ENCODE data around the gene ATP5F1D.
"Not testable (repeated sequence)": the region's sequence is repeated elsewhere in the genome, so short reads cannot be mapped to it uniquely, and the experiment has no call there.

Gene ATP5F1D

DNA sequence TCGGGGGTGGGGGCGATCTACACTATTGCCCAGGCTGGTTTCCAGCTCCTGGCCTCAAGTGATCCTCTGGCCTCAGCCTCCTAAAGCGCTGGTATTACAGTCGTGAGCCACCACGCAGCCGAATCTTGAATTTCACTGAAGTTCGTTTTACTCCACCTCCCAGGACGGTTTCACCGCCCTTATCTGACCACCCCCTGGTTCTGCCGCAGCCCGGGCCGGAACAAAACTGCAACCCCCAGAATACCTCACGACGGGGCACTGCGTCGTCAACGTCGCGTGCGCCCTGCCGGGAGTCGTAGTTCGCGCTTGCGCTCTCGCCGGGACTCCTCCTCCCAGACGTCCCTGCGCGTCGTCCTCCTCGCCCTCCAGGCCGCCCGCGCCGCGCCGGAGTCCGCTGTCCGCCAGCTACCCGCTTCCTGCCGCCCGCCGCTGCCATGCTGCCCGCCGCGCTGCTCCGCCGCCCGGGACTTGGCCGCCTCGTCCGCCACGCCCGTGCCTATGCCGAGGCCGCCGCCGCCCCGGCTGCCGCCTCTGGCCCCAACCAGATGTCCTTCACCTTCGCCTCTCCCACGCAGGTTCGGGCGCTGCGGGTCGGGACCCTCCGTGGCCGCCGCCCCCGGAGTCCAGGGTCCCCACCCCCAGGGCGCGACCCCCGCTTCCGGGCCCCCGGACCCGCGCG, at the start of gene ATP5F1D:
Gene ATP5F1D (plus strand): TSS at position 335 of the 679 bp plus-strand sequence. CDS start 100 bp downstream, at position 435.
- DNase-seq (ENCODE audit: low read depth): peak; percentile 92

DNA sequence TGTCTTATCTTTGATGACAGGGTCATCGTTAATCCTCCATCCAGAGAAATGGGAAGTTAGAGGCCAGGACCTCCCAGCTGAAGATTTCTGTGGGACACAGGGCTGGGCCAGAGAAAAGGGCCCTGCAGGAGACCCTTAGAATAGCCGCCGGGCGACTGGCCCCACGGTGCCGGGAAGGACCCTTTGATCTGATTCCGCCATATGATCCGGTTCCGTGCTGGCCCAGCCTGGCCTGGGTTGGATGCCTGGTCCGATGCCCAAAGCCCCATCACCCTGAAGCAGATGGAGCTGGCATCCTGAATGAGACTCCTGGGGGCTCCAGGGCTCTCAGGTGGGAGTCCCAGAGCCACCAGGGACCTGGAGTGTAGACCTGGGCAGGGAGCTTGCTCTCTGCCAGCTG, 42.0 kb upstream of the ATP5F1D start:
- DNase-seq (ENCODE audit: low read depth): no peak

DNA sequence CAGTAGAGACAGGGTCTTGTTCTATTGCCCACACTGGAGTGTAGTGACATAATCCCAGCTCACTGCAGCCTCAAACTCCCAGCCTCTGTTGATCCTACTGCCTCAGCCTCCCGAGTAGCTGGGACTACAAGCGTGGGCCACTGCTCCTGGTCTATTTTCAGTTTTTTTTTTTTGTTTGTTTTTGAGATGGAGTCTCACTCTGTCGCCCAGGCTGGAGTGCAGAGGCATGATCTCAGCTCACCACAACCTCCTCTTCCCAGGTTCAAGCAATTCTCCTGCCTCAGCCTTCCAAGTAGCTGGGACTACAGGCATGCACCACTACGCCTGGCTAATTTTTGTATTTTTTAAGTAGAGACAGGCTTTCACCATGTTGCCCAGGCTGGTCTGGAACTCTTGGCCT, 40.9 kb upstream of the ATP5F1D start:
- DNase-seq (ENCODE audit: low read depth): not testable (repeated sequence)

DNA sequence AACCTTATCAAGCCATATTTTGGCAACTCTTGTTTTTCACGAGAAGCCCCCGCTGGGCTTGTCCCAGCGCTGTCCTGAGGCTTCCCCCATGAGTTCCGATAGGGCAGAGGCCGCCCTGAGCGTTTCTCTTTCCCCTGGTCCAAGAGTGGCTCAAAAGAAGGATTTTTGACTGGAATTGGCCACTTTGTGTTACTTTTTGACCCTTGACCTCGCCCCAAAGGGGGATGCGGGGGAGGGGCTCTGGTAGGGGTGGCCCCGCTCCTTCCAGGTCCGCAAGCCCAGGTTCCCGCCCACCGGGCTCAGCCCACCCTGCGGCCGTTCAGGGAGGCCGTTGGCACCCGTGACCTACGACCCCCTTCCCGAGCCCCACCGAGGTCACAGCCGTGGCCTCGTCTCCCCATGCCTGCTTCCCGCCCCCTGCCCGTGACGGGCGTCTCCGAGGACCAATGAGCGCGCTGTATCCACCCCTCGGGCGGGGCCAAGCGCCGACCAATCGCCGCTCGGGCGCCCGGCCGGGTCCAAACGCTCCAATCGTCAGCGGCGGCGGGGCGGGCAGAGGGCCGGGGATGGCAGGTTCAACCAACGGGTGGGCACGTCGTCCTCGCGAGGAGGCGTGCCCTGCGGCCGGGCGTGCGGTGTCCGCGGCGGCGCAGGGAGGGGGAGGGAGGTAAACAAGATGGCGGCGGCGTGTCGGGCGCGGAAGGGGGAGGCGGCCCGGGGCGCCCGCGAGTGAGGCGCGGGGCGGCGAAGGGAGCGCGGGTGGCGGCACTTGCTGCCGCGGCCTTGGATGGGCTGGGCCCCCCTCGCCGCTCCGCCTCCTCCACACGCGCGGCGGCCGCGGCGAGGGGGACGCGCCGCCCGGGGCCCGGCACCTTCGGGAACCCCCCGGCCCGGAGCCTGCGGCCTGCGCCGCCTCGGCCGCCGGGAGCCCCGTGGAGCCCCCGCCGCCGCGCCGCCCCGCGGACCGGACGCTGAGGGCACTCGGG, 36.1 kb upstream of the ATP5F1D start, which contains the start of gene STK11:
Gene STK11 (plus strand): TSS at position 665 of the 986 bp plus-strand sequence. CDS start 1,136 bp downstream, outside the sequence.
- peak; percentile 100 for DNase-seq (ENCODE audit: low read depth)

DNA sequence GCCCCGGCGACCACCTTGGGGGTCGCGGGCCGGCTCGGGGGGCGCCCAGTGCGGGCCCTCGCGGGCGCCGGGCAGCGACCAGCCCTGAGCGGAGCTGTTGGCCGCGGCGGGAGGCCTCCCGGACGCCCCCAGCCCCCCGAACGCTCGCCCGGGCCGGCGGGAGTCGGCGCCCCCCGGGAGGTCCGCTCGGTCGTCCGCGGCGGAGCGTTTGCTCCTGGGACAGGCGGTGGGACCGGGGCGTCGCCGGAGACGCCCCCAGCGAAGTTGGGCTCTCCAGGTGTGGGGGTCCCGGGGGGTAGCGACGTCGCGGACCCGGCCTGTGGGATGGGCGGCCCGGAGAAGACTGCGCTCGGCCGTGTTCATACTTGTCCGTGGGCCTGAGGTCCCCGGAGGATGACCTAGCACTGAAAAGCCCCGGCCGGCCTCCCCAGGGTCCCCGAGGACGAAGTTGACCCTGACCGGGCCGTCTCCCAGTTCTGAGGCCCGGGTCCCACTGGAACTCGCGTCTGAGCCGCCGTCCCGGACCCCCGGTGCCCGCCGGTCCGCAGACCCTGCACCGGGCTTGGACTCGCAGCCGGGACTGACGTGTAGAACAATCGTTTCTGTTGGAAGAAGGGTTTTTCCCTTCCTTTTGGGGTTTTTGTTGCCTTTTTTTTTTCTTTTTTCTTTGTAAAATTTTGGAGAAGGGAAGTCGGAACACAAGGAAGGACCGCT, 35.2 kb upstream of the ATP5F1D start:
- no peak for DNase-seq (ENCODE audit: low read depth)

DNA sequence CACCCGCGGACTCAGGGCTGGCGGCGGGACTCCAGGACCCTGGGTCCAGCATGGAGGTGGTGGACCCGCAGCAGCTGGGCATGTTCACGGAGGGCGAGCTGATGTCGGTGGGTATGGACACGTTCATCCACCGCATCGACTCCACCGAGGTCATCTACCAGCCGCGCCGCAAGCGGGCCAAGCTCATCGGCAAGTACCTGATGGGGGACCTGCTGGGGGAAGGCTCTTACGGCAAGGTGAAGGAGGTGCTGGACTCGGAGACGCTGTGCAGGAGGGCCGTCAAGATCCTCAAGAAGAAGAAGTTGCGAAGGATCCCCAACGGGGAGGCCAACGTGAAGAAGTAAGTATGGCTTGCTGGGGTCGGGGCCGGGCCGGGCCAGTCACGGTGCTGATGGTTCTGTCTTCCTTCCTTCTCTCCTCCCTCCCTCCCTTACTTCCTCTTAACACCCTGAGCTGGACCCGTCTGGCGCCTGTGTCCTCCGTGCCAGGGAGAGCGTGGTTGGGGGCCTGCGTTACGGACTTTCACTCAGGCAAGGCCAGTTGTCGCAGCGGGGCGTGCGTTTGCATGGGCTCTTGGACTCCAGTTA, 34.6 kb upstream of the ATP5F1D start:
- no peak for DNase-seq (ENCODE audit: low read depth)

DNA sequence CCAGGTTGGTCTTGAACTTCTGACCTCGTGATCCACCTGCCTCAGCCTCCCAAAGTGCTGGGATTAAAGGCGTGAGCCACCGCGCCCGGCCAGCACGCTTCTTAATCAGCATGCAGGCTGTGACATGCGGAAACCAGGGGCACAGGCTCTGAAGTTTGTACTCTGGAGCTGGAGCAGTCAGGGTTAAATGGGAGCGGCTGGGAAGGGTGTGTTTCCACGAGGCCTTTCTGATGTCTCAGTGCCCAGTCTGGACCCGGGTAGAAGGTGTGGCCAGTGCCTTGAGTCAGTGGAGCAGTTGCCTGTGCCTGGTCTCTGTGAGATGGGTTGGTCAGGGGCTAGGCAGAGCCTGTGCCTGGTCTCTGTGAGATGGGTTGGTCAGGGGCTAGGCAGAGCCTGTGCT, 32.7 kb upstream of the ATP5F1D start:
- DNase-seq (ENCODE audit: low read depth): not testable (repeated sequence)

DNA sequence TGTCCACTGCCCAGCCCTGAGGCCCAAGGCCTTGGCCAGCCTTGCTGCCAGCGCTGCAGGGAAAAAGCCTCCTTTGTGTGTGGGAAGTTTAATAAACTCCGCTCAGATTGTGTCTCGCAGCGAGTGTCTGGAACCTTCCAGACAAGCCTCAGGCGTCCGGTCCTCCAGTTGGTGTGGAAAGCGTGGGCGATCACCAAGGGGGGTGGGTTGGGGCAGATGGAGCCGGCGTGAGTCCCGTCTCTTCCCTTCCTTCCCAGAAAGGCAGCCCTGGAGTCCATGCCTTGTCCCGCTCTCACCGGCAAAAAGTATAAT, 31.4 kb upstream of the ATP5F1D start:
- DNase-seq (ENCODE audit: low read depth): no peak

DNA sequence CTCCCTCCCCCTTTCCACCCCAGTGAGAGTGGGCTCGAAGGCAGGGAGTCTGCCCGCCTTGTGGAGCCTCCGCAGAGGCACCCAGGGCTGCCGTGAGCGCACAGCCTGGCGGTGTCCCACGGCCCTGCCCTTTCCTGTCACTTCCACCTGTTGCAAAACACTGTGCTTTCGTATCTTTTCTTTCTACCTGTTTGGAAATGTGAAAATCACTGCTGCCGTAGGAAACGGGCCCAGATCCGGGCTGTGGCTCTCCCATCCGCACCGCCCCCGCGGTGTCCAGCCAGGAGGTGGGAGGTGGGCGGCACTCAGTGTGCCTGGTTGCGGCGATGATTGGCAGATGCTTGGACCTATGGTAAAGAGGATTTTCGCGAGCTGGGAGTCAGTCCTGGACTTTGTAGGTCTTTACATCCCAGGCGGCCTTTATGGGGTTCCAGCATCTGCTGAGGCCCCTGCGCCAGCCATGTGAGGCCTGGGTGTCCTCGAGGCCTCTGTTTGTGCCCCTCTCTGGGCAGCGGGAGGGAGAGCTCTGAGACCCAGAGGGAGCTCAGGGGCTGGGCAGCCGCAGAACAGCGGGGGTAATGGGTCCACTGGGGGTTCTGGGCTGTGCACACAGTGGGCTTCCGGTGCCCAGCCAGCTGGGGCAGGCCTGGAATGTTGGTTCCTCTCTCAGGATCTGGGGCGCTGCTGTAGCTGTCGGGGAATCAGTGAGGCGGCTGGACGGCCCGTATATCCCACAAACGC, 29.9 kb upstream of the ATP5F1D start:
- DNase-seq (ENCODE audit: low read depth): no peak

DNA sequence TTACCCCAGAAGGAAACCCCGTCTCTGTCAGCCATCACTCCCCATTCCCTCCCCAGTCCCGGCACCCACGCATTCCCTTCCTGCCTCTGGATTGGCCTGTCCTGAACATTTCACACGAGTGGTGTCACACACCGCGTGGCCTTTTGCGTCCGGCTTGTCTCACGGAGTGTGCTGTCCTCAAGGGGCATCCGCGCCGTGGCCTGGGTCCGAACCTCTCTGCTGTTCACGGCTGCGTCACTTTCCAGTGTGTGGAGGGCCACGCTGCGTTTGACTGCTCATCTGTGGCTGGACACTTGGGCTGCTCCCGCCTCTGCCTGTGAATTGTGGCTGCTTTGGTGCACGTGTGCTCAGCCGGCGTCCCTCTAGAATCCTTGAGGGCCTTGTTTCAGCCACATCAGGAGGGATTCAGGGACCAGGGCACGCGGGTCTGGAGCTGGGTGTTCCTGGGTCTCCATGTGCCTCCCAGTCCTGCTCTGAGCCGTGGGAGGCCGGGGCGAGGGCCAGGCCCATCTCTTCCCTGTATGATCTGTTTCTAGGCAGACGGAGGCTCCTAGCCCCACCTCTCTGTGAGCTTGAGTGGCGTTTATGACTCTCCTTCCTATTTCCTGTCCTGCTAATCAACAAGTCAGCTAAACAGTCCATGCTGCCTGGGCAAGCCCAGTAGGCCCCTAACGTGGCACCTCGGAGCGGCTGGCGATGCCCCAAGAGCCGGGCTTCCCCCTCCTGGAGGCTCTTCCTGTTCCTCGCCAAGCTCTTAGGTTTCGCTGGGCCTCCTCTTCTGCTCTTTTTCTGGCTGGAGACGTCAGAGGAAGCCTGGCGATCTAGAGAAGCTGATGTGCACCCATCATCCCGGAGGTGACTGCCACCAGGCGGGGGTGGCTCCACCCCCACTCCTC, 27.9 kb upstream of the ATP5F1D start:
- no peak for DNase-seq (ENCODE audit: low read depth)

DNA sequence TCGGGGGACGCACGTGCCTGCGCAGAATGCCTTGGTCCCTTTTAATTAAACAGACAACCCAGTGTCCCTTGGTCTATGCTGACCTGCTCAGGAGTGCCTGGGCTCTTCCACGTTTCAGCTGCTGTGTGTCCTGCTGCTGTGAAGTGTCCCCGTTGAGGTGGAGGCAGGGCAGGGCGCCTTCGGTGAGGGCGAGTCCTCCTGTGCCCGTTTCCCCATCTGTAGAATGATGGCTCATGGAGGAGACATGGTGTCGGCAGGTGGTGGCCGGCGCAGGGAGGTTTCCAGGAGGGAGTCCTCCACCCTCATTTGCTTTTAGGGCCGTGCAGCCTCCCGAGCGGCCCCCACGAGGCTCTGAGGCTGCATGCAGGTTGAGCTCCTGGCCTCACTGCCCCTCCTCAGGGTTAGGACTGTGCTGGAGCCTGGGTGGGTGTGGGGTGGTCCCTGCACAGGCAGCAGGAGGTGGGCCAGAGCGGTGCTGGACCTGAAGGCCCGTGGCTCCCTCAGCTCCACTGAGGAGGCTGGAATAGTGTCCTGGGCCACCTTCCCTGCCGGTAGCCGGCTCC, 27.2 kb upstream of the ATP5F1D start:
- no peak for DNase-seq (ENCODE audit: low read depth)

DNA sequence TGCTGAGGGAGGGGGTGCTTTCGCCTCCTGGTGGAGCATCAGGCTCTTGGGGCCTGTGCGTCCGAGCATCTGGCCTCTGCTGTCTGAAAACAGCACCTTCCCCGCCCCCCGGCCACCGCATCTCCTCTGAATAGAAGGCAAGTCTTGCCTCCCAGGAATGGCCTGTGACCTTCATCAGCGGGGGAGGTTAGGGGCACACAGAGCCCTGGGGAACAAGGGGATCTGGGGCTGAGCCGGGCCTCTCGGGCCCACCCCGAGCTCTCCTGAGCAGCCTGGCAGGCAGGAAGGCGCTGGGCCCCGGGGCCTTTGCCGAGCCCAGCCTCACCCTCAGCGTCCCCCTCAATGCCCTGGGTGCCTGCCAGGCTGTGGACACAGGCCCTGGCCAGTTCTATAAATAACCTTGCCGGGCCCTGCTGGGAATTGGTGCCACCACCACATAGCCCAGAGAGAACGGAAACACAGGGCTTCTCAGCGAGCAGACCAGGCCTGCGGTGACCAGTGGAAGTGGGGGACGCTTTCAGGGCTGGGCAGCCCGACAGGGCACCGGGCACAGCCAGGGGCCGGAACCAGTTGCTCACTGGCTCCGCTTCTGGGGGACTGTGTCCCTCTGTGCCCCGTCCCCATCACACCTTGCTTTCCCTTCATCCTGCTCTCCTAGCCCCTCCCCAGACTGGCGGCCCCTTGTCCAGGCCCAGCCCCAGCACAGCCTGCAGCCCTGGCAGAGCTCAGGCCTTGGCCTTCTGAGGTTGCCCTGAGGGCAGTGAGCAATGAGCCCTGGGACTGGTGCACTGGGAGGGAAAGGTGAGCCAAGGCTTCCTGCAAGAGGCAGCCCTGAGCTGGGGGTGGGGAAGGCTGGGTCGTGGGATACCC, 26.5 kb upstream of the ATP5F1D start:
- DNase-seq (ENCODE audit: low read depth): no peak

DNA sequence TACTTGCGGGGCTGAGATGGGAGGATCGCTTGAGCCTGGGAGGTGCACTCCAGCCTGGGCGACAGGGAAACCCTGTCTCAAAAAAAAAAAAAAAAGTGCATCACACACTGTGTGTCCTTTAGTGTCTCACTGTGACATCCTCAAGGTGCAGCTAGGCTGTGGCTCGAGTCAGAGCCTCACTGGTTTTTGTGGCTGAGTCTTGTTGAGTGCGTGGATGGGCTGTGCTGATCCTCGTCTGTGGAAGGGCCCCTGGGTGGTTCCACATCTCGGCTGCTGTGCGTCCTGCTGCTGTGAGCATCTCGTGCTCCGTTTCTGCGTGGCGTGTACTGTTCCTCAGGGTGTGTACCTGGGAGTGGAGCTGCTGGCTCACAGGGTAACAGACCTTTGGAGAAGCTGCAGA, 24.8 kb upstream of the ATP5F1D start:
- DNase-seq (ENCODE audit: low read depth): no peak

DNA sequence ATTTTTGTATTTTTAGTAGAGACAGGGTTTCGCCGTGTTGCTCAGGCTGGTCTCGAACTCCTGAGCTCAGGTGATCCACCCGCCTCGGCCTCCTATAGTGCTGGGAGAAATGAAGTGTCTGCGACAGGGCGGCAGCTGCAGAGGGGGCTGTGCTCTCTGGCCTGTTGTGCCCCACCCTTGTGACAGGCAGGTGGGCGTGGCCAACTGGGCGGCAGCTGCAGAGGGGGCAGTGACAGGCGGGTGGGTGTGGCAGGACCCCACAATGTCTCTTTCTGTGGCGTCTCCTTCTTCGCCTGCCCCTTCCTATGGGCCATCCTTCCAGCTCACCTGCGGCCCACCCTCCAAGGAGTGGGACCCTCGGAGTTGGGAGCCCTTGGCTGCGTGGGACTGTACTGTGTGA, 24.2 kb upstream of the ATP5F1D start:
- no peak for DNase-seq (ENCODE audit: low read depth)

DNA sequence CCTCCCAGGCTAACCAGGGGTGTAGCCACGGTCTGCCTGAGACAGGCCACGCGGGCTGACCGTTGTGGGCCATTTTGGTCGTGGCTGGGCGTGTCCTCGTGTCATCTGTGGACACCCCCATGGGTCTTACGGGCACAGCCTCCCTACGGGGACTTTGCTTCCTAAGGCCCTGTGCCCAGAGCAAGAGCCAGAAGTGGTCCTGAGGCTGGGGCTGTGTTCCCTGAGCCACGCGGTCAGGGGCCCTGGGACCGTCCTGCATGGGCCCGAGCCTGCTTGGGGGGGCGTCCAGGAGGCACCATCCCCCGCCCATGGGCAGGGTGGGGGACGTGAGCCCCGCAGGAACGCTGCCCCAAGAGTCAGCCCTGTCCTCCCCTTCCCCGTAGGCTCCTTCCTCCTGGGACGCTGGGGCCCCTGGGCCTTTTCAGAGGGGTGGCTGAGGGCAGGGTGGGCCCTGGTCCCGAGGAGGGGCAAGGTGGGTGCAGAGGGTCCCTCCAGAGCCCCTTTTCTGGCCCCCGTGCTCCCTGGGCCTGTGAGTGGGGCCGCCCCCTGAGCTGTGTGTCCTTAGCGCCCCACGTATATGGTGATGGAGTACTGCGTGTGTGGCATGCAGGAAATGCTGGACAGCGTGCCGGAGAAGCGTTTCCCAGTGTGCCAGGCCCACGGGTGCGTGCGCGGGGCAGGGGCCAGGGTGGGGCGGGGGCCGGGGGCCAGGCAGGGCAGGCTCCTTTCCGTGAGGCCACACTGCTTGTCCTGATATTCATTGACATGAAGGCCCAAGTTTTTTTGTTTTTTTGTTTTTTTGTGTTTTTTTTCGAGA, 22.6 kb upstream of the ATP5F1D start:
- no peak for DNase-seq (ENCODE audit: low read depth)

DNA sequence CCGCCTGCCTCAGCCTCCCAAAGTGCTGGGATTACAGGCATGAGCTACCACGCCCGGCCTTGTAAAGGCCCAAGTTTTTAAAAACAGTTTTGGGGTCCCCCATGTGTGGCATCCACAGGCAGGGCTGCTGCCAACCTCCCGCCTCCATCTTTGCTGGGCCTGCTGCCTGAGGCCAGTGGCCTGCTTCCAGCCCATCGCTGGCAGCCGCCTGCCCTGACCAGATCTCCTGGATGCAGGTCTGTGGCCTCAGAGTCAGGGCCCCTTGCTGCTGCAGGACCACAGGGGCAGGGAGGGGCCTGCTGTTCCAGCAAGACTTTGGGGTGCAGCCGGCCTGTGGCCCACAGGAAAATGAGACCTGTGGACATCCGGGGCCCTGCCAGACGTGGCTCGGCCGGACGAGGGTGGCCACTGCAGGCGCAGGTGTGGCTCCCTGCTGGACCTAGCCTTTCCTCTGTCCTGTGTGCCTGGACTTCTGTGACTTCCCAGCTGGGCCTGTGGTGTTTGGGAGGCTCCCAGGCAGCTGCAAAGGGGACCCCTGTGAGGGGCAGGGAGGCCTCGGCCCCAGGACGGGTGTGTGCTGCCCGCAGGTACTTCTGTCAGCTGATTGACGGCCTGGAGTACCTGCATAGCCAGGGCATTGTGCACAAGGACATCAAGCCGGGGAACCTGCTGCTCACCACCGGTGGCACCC, 21.6 kb upstream of the ATP5F1D start:
- DNase-seq (ENCODE audit: low read depth): no peak

DNA sequence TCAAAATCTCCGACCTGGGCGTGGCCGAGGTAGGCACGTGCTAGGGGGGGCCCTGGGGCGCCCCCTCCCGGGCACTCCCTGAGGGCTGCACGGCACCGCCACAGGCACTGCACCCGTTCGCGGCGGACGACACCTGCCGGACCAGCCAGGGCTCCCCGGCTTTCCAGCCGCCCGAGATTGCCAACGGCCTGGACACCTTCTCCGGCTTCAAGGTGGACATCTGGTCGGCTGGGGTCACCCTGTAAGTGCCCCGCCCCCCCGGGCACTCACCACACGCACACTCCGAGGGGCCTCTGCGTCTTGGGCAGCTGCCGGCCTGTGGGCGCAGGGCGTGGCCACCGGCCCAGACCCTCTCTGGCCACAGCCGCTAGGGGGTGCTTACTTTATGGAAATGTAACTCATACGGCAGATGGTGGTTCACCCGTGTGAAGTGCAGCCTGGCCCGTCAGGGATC, 21.0 kb upstream of the ATP5F1D start:
- no peak for DNase-seq (ENCODE audit: low read depth)
